NCI-H1105 treated with DMSO at 0.1 percent for 48 hours (cell line): ENCODE measurements around the gene CTSK.
"Not testable (repeated sequence)": the region's sequence is repeated elsewhere in the genome, so short reads cannot be mapped to it uniquely, and the experiment has no call there.

Source experiments
- DNase-seq: peaks from one replicate; lab custom pipeline; 2025; lab: John Stamatoyannopoulos, UW

Gene CTSK

GRCh38 chr1:150805899-150806298 lies 2.2 kb downstream of the CTSK start:
- no peak for DNase-seq

GRCh38 chr1:150804671-150805070 lies 3.4 kb downstream of the CTSK start:
- DNase-seq, result no peak

- no peak for DNase-seq
Measured at GRCh38 chr1:150799089-150799488, 9.0 kb downstream of the CTSK start.

GRCh38 chr1:150798525-150798924 lies 9.5 kb downstream of the CTSK start:
- DNase-seq, result peak; percentile 87

GRCh38 chr1:150796374-150796773 lies 11.7 kb downstream of the CTSK start:
- no peak for DNase-seq

- DNase-seq, result not testable (repeated sequence)
Measured at GRCh38 chr1:150793778-150794177, 14.3 kb downstream of the CTSK start.

- no peak for DNase-seq
Measured at GRCh38 chr1:150793221-150793620, 14.8 kb downstream of the CTSK start.

- no peak for DNase-seq
Measured at GRCh38 chr1:150791585-150791984, 16.5 kb downstream of the CTSK start.

- no peak for DNase-seq
Measured at GRCh38 chr1:150789396-150789795, 18.7 kb downstream of the CTSK start.

GRCh38 chr1:150788946-150789345 lies 19.1 kb downstream of the CTSK start:
- DNase-seq, result no peak

- no peak for DNase-seq
Measured at GRCh38 chr1:150787455-150787854, 20.6 kb downstream of the CTSK start.

- no peak for DNase-seq
Measured at GRCh38 chr1:150780510-150780909, 27.6 kb downstream of the CTSK start.

- no peak for DNase-seq
Measured at GRCh38 chr1:150778409-150778808, 29.7 kb downstream of the CTSK start.

- no peak for DNase-seq
Measured at GRCh38 chr1:150777544-150777943, 30.5 kb downstream of the CTSK start.

GRCh38 chr1:150775931-150776505 lies 32.0 kb downstream of the CTSK start:
- DNase-seq, result not testable (repeated sequence)

GRCh38 chr1:150775276-150775675 lies 32.8 kb downstream of the CTSK start:
- no peak for DNase-seq

GRCh38 chr1:150772326-150772725 lies 35.7 kb downstream of the CTSK start:
- DNase-seq, result no peak

GRCh38 chr1:150767704-150768103 lies 40.4 kb downstream of the CTSK start:
- DNase-seq, result not testable (repeated sequence)

- not testable (repeated sequence) for DNase-seq
Measured at GRCh38 chr1:150765977-150766301, 42.1 kb downstream of the CTSK start.

GRCh38 chr1:150765296-150765976 lies 42.6 kb downstream of the CTSK start, which contains the start of gene CTSS:
Gene CTSS (minus strand): TSS chr1:150765778. CDS start chr1:150764763, 1,015 bp downstream.
- no peak for DNase-seq

GRCh38 chr1:150764617-150765101 lies 43.4 kb downstream of the CTSK start:
- no peak for DNase-seq

- DNase-seq, result no peak
Measured at GRCh38 chr1:150763018-150763417, 45.0 kb downstream of the CTSK start.

GRCh38 chr1:150762552-150762951 lies 45.5 kb downstream of the CTSK start:
- no peak for DNase-seq

GRCh38 chr1:150761801-150762200 lies 46.3 kb downstream of the CTSK start:
- DNase-seq, result no peak
